Pons (tissue), 1 donor: ENCODE data around the gene SUPT16H.

Experiments
- DNase-seq: peaks from one replicate; pipeline ENCODE4 v3.0.0-alpha.2; 2016; ENCODE audit warnings: low spot score

Gene SUPT16H

GRCh38 chr14:21302013-21302835 is 81.6 kb downstream of the SUPT16H start:
- no peak for DNase-seq
